Neural crest cell (in vitro differentiated cells): Measurements from ENCODE around the gene PPCDC. TPM values are rescaled to one million over a fixed set of nuclear protein-coding genes. Genes with fewer than 3 reads are reported as not detected.

ENCODE experiments used
- DNase-seq: peaks from one replicate; pipeline ENCODE4 v3.0.0; 2021; ENCODE audit warnings: low read depth, mixed read lengths, low spot score
- H3K27ac Mint-ChIP-seq: one replicate; pipeline ENCODE4 v1.8.0; 2021; ENCODE audit warnings: mild to moderate bottlenecking, mixed read lengths; ENCODE audit not compliant: unreplicated experiment
- H3K27me3 Mint-ChIP-seq: 2 replicates; pipeline ENCODE4 v1.8.0; 2021; ENCODE audit warnings: low read depth, mild to moderate bottlenecking, mixed read lengths
- H3K36me3 Mint-ChIP-seq: 2 replicates; pipeline ENCODE4 v1.8.0; 2021; ENCODE audit warnings: low read depth, mild to moderate bottlenecking, mixed read lengths
- H3K4me1 Mint-ChIP-seq: 2 replicates; pipeline ENCODE4 v1.8.0; 2021; ENCODE audit warnings: mixed read lengths
- H3K4me3 Mint-ChIP-seq: one replicate; pipeline ENCODE4 v1.8.0; 2021; ENCODE audit warnings: mild to moderate bottlenecking, mixed read lengths
- H3K9me3 Mint-ChIP-seq: 2 replicates; pipeline ENCODE4 v1.8.0; 2021; ENCODE audit warnings: mixed read lengths
- CTCF ChIP-seq: fragments of 200-600 bp; sonication (generic); conservative IDR thresholded peaks from 2 replicates; pipeline ENCODE4 v1.5.0; 2021; ENCODE audit warnings: antibody characterized with exemption, mild to moderate bottlenecking
- total RNA-seq: library from RNA; stranded (reverse); gene quantifications from 2 replicates; pipeline ENCODE4 v1.2.1, GENCODE V29; 2021

The PPCDC gene
- total RNA-seq, 1 donor from 2014 or later: 16.5 TPM

GRCh38 chr15:75049392-75049791 lies 26.0 kb downstream of the PPCDC start:
- H3K4me3 Mint-ChIP-seq: no peak overlapping the region
- no peak overlapping the region for H3K27ac Mint-ChIP-seq
- no peaks in the 10 kb centered on the region for H3K36me3 Mint-ChIP-seq
- no peaks in the 10 kb centered on the region for H3K9me3 Mint-ChIP-seq
- TF ChIP-seq CTCF: no peak
- DNase-seq: no peak
- no peaks in the 10 kb centered on the region for H3K27me3 Mint-ChIP-seq
- H3K4me1 Mint-ChIP-seq: peaks cover 12% of the 10 kb centered on the region

- H3K4me1 Mint-ChIP-seq: peaks cover 14% of the 10 kb centered on the region
Measured at GRCh38 chr15:75050283-75050682, 26.9 kb downstream of the PPCDC start.

DNA sequence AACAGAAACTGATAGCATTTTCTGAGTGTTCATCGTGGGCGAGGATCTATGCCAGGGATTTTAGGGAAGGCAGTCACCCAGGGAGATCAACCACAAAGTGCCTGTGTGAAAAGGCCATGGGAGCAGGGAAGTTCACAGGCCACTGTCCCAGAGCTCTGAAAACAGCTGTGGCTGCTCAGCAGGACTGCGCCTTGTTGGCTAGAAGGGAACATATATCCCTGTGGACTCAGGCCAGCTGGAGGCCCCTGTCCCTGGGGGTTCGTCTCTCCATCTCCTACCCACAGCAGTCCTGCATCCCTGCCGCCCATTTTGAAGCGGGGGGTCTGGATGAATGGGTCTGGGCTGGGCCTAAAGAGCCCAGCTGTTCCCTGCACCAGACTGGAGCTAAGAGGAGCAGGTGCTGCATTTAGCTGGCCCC lies 27.8 kb downstream of the PPCDC start:
- Mint-ChIP-seq H3K9me3 (no peaks in the 10 kb centered on the region), H3K4me1 (peaks cover 14% of the 10 kb centered on the region), H3K27me3 (no peaks in the 10 kb centered on the region), H3K36me3 (no peaks in the 10 kb centered on the region), H3K4me3 (no peak overlapping the region), H3K27ac (no peak overlapping the region)
- no peak for TF ChIP-seq CTCF
- no peak for DNase-seq

More at GRCh38 chr15:75050283-75050682, 26.9 kb downstream of the PPCDC start:
- TF ChIP-seq CTCF: no peak
- H3K4me3 Mint-ChIP-seq: no peak overlapping the region
- no peaks in the 10 kb centered on the region for H3K36me3 Mint-ChIP-seq
- DNase-seq: no peak
- H3K9me3 Mint-ChIP-seq: no peaks in the 10 kb centered on the region
- no peaks in the 10 kb centered on the region for H3K27me3 Mint-ChIP-seq
- H3K27ac Mint-ChIP-seq: no peak overlapping the region

DNA sequence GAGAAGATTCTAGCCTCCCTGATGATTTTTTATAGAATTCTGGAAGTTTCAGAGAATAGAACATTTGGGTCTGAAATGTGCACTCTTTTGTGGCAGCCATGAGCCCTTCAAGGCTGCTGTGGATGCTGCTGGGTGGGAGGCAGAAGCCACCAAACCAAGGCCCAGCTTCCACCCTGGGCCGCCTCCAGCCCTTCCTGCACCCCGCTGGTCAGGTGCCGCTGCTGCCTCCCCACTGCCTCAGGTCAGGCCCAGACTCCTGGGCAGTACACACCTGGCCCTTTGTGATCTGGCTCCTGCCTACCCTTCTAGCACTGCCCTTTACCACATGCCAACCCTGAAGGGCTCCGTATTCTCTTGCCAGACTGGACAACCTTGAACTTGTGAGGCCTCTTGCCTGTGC lies 28.3 kb downstream of the PPCDC start:
- no peak overlapping the region for H3K4me3 Mint-ChIP-seq
- H3K27ac Mint-ChIP-seq: no peak overlapping the region
- TF ChIP-seq CTCF: no peak
- H3K27me3 Mint-ChIP-seq: no peaks in the 10 kb centered on the region
- H3K4me1 Mint-ChIP-seq: peaks cover 11% of the 10 kb centered on the region
- H3K36me3 Mint-ChIP-seq: no peaks in the 10 kb centered on the region
- DNase-seq: no peak
- H3K9me3 Mint-ChIP-seq: no peaks in the 10 kb centered on the region

- no peak overlapping the region for H3K4me3 Mint-ChIP-seq
- no peak overlapping the region for H3K27ac Mint-ChIP-seq
- H3K36me3 Mint-ChIP-seq: no peaks in the 10 kb centered on the region
- no peak for DNase-seq
- peaks cover 6% of the 10 kb centered on the region for H3K4me1 Mint-ChIP-seq
- H3K9me3 Mint-ChIP-seq: no peaks in the 10 kb centered on the region
- TF ChIP-seq CTCF: no peak
- no peaks in the 10 kb centered on the region for H3K27me3 Mint-ChIP-seq
Measured at GRCh38 chr15:75052972-75053747, 29.8 kb downstream of the PPCDC start.
